Ishikawa (cell line): ENCODE data around the gene VAV3.

Source experiments
- CEBPB ChIP-seq: IDR thresholded peaks from 2 replicates; pipeline ENCODE4 v1.6.1; 2012
- RAD21 ChIP-seq: IDR thresholded peaks from 2 replicates; pipeline ENCODE4 v1.6.1; 2012; ENCODE audit warnings: low read depth

- TF ChIP-seq RAD21 (no peak), CEBPB (no peak)
These were observed 122.7 kb downstream of the VAV3 start for GRCh38 chr1:107842241-107842640.
